ENCODE results near the gene SMARCE1.

The SMARCE1 gene

DNA sequence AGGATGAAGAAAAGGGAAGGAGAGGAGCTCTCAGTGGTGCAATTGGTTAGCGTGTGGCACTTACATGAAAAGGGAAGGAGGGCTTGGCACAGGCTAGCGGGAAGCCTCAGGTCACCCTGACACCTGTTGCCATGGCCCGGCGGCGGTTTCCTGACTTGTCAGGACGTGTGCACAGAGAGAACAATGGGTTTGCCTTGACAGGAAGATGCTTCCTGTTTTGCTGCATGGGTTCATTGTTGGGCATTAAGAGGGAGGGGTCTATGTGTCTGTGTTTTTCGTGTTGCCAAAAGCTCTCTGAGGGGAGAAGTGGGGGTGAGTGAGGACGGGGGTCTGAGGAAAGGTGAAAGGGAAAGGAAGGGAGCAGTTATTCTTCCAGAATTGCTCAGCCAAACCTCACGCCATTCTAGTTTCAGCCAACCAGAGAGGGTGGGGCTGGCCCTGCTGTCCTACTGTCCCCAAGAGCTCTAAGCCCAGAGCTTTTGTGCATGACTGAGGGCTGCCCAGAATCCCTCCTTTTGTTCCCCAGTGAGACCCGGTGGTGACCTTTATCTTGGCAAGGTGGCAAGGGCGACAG lies 65.2 kb downstream of the SMARCE1 start:
- DNase-seq (ENCODE audit: low read depth): no peak

GRCh38 chr17:40580140-40580539 lies 67.5 kb downstream of the SMARCE1 start:
- DNase-seq (ENCODE audit: low read depth): no peak

DNA sequence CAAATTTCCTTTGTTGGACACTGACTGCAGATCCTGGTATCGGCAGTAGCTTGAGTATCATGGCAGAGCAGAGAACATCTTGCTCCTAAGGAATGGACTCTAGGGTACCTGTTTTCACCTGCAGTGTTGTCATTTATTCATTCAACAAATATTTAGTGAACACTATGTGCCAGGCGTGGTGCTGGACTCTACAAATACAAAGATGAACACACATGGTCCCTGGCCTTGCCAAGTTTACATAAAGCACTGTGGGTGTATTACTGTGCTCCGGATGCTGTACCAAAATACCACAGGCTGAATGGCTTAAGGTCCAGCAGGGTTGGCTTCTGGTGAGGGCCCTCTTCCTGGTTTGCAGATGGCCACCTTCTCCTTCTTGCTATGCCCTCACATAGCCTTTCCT lies 68.1 kb downstream of the SMARCE1 start:
- DNase-seq (ENCODE audit: low read depth): no peak

- DNase-seq (ENCODE audit: low read depth): no peak
Measured at GRCh38 chr17:40577611-40578065, 70.0 kb downstream of the SMARCE1 start.

DNA sequence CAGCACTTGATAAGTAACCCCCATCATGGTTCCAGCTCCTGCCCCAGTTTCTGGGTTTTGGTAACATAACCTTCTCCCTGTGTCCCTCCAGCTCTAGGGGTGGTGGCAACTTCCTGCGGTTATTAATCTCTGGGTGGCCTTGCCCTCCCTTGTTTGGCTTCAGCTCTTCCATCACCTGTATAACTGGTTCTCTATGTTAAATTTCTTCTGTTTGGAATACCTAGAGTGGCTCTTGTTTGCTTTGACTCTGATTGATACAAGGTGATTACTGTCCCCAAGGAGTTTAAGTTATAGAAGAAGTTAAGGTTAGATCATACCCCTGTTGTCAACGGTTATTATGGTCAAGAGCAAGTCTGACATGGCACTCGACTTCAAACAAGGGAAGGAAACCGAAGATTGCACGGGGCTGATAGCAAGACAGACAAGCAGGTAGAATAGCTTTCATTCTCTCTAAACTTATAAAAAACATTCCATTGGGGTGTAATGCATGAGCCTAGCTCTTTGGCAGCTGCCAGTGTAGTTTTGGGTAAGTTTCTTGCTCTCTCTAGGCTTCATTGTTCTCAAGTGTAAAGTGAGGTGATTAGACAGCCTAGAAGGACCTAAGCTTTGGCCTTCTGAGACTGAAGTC lies 71.4 kb downstream of the SMARCE1 start:
- DNase-seq (ENCODE audit: low read depth): no peak
